Fibroblast of upper back skin (primary cell): Measurements from ENCODE around the gene PTPRD.

Experiments
- DNase-seq: peaks from one replicate; pipeline ENCODE4 v3.0.0-alpha.2; 2013

Gene PTPRD

DNA sequence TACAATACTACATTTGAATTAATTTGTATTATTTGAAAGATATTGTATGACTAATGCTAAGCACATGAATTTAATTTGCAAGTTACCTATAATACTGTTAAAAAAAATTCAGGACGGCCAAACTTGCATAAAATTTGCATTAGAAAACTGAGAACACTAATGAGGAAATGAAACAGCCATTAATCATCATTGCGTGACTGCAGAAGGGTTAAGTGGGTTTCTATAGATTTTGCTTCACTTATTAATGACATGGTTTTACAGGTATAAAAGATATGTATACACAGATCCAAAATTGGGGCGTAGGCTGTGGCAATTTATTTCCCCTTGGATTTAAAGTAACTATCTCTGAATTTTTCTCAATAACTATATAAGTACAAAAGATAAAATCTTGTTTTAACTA is 882.6 kb downstream of the PTPRD start:
- DNase-seq = no peak

DNA sequence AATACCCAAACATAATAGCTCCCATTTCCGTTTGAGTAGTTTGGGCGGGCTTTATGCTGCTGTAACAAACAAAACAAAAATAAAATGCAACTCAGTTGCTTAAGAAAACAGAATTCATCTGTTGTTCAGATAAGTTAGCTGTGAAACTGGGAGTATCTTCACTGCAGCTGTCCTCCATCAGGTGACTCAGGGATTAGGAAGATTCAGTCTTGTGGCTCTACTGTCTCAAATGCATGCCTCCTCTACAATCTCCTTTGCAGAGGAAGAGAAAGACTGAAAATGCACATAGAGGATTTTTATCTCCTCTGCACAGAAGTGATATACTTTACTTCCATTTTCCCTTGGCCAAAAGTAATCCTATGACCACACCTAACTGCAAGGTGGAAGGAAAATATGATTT is 883.7 kb downstream of the PTPRD start:
- DNase-seq = no peak

GRCh38 chr9:9719373-9720112 is 893.3 kb downstream of the PTPRD start:
- DNase-seq = no peak

GRCh38 chr9:9718691-9719090 is 894.1 kb downstream of the PTPRD start:
- DNase-seq = no peak

DNA sequence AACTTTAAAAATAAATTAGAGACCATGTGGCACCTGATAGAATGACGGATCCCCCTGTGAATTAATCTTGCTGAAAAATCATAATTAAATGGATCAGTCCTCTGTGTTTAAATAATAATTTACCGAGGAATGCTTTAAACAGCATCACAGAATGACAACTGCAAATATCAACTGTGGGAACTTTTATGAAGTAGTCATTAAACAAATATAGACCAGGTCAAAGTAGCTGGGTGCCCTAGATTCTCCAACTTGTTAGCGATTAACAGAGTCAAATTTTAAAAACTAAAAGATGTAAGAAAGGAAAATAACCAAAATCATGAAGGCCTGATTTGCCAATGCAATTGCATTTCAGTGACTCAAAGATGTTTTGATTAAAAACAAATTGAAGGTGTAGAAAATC is 933.4 kb downstream of the PTPRD start:
- no peak for DNase-seq

- no peak for DNase-seq
Observed at GRCh38 chr9:9674461-9674860, 938.3 kb downstream of the PTPRD start.

DNA sequence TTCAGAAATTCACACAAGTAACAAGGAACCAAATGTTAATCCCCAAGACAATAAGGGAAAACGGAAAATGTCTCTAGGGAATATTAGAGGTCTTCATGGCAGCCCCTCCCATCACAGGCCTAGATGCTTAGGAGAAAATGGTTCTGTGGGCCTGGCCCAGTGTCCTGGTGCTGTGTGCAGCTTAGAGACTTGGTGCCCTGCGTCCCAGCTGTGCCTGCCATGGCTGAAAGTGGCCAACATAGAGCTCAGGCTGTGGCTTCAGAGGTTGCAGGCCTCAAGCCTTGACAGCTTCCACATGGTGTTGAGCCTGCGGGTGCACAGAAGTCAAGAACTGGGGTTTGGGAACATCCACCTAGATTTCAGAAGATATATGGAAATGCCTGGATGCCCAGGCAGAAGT is 942.3 kb downstream of the PTPRD start:
- DNase-seq = no peak

DNA sequence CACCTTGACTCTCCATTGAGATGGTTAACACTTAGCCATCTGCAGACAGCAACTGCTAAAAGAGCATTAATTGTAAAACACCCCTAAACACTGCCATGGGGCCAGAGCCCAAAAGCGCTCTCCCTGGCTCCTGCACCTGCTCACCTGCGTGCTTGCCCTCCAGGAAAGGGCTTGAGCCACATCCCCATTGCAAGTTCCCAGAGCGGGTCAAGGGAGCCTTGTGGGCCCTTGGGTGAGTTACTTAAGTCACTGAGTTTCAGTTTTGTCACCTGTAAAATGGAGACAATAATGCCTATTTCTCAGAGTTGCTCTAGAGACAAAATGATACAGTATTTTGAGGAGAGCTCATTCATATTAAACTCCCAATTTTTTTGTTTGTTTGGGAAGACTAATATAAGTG is 967.8 kb downstream of the PTPRD start:
- no peak for DNase-seq

DNA sequence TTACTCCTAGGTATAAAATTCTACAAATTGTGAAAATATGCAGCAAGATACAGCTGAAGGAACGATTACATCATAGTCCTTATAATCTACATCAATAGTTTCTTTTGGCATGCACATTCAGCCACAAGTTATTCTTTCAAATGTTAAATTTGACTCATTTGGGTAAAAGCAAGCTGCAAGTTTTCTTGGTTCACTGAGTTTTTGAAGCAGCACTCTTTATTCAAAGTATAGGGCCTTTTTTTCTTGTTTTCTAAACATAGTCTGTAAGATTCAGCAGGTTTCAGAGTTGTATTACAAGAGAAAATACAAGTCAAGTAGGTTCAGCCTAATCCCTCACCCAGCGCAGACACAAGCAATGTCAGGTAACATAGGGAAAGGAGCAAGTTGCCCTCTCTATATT is 981.5 kb downstream of the PTPRD start:
- no peak for DNase-seq

GRCh38 chr9:9625248-9625647 is 987.6 kb downstream of the PTPRD start:
- DNase-seq = no peak

DNA sequence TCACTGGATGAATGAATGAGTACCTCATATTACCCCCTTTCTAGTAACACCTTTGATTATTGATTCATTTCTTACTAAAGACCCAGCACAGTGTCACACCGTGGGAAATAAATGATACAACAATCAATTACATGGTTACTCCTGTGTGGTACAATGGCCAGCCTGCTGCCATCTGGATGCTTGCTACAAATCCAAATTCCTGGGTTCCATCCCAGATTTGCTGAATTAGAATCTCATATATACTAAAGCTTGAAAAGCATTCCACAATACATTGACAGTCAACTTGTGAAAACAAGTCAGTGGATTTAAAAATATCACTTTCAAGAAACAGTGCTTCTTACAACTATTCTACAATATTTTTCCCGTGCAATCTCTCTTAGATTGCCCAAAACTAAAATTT is 989.3 kb downstream of the PTPRD start:
- DNase-seq = no peak

DNA sequence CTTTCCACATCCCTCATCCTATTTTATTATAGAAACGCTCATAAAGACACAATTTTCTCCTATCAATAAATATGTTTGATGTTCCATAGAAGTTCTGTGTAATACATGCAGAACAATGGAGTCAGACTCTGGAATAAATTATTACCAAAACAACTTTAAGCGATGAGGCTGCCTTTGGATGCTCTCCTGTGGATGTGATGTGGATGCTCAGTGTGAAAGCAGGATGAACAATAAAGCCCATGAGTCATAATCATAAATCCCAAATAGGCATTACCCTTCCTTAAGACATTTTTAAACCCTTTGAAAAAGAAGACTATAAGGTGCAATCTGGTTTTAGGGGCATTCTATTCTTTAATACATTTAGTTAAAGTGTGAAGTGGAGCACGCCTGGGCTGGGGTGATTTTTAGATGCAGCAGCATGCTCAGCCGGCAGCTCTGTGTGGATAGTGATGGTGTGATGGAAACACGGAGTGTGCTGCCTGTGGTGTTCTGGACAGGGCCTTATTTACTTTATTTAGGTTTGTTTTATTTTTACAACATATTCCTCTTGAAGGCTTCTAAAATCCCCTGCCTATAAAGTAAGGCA is 991.4 kb downstream of the PTPRD start:
- DNase-seq = no peak

GRCh38 chr9:9620736-9621135 is 992.1 kb downstream of the PTPRD start:
- DNase-seq = no peak

GRCh38 chr9:9615086-9615485 is 997.7 kb downstream of the PTPRD start:
- DNase-seq = no peak

DNA sequence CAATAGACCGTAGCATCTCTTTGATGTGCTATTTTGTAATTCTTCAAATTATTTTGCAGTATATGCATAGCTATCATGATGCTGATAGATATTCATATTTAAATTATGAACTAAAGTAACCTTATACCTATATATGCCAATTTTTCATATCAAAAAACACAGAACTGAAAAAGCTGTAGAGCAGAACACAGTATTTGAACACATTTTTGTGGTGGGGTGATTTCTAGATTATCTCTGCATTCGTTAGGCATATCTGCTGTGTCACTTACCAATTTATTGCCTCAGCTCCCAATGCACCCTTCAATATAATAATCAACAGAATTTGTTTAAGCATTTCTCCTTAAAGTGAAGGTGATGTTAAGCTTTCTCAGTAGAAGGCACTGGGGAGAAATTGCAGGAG is 998.2 kb downstream of the PTPRD start:
- no peak for DNase-seq

DNA sequence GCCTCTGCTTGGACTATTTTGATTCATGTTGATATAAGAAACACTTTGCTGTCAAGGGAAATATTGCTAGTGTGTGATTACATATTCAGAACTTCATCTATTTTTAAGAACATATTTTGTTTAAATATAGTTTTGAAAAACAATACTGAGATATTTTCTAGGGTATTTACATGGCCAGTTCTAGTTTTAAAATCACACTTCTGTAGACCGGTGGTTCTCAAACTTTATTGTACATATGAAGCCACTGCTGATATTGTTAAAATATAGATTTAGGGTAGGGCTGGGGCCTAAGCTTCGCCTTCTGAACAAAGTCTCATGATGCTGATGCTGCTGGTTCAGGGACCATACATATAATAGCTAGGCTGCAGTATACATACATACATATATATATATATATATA is 1000.0 kb downstream of the PTPRD start:
- DNase-seq = no peak

- no peak for DNase-seq
Observed at GRCh38 chr9:9612270-9612669, 1000.5 kb downstream of the PTPRD start.

- no peak for DNase-seq
Observed at GRCh38 chr9:9605681-9606080, 1007.1 kb downstream of the PTPRD start.

DNA sequence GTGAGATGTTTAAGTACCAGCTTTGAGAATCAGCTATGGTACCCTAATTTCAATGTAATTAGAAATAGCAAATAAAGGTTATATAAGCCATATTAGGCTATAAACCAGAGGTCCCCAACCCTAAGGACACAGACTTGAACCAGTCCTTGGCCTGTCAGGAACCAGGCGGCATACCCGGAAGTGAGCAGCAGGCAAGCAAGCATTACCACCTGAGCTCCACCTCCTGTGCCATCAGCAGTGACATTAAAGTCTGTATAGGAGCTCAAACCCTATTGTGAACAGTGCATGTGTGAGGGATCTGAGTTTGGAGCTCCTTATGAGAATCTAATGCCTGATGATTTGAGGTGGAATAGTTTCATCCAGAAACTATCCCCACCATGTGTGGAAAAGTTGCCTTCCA is 1009.5 kb downstream of the PTPRD start:
- DNase-seq = no peak

DNA sequence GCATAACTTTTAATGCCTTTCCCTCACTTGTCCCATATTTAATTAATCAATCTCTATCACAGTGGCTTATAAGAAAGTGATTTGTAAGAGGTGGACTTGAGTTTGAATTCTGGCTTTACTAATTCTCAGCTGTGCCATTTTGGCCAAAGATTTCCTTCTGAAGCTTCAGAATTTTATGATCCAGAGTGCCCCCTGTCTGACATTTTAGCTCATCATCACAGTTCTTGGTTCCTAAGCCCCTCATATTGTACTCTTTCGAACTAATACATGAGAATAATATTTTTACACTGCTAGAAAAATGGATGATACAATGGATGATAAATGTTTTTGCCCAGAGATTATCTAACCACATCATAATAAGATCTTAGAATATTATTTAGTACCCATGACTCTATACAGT is 1014.1 kb downstream of the PTPRD start:
- no peak for DNase-seq

DNA sequence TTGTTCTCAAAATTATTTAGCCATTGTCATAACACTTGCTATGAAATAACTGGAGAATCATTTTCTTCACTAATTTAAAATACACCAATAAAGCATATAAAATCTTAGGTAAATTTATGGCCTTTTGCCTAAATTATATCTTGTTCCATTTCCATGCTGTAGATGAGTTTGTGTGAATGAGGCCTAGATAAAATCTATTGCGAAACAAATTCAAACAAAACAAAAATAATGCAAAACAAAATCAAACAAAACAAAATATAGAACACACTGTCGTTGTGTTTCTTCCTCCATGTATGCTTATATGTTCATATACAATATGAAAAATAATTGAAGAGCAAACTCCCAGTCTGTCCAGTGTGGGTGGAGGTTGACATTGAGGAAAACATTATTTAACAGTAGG is 1020.7 kb downstream of the PTPRD start:
- no peak for DNase-seq

GRCh38 chr9:9585920-9586319 is 1026.9 kb downstream of the PTPRD start:
- no peak for DNase-seq

DNA sequence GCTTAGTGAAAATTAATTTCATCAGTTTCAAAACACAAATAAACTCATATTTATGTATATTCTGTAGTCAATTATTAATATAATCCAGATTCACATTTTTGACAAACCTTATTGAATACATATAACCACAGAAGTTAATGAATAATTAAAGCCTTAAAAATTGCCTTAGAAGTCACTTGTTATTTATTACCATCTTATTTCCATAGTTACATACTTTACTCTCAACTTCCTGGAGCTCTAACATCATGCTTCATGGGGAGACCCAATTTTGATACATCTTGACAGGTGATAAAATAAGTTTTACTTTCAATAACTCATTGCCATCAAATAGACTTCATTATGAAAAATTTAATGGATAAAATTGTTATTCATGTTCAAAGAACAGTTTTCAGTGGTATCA is 1038.7 kb downstream of the PTPRD start:
- no peak for DNase-seq

- DNase-seq = no peak
Observed at GRCh38 chr9:9565700-9566099, 1047.1 kb downstream of the PTPRD start.

DNA sequence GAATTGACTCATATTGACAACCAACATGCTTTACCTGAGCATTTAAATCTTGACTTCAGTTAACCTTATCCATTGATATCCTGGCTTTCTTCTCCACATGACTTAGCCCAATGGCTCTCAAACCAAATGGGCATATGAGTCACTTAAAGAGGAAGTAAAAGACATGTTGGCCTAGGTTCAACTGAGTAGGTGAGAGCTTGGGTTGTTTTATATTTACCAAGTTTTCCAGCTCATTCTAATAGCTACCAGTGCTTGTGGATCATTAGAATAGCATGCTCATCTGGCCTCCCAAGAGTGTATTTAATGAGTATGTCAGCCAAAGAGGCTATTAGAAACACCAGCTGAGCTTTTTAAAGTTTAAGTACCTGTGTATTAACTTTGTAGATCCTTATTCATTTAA is 1049.0 kb downstream of the PTPRD start:
- DNase-seq = no peak
